Measurements from ENCODE around the gene OTOG. TPM values are rescaled to one million over a fixed set of nuclear protein-coding genes. Genes with fewer than 3 reads are reported as not detected.
A peak's percentile ranks its signal among the peaks of the same experiment; 100 is the strongest.

Gene OTOG
- total and polyA plus RNA-seq, 11 donors = not detected

DNA sequence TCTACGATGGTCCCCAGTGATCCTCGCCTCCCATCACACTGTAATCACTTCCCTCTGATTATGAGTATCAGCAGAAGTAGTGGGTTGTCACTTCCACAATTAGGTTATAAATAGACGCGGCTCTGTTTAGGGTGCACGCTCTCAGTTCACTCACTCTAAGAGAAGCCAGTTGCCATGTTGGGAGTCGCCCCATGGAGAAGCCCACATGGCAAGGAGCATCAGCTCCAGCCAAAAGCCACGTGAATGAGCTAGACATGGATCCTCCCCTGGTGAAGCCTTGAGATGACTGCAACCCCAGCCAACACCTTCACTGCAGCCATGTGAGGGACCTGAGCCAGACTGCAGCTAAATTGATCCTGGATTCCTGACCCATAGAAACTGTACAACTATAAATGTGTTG lies 145.9 kb downstream of the OTOG start:
- Histone ChIP-seq H3K4me1 (peaks cover 0 to 6% (median 0%) of the 10 kb centered on the region in 12 donors), H3K27me3 (peaks cover 8 to 49% (median 20%) of the 10 kb centered on the region in 9 donors), H3K36me3 (no peaks in the 10 kb centered on the region), H3K9me3 (no peaks in the 10 kb centered on the region), H3K27ac (no peak overlapping the region), H3K4me3 (no peak overlapping the region)
- 32 to 59% (median 42%) methylated on average over 7 of the region's 7 CpGs for WGBS, 4 donors
- intact Hi-C loops (cut with DNase I) = no loop called here
- DNase-seq = no peak
- TF ChIP-seq POLR2A (IDR thresholded peaks at IDR 0.05) = no peak
- TF ChIP-seq, protein P1, sequence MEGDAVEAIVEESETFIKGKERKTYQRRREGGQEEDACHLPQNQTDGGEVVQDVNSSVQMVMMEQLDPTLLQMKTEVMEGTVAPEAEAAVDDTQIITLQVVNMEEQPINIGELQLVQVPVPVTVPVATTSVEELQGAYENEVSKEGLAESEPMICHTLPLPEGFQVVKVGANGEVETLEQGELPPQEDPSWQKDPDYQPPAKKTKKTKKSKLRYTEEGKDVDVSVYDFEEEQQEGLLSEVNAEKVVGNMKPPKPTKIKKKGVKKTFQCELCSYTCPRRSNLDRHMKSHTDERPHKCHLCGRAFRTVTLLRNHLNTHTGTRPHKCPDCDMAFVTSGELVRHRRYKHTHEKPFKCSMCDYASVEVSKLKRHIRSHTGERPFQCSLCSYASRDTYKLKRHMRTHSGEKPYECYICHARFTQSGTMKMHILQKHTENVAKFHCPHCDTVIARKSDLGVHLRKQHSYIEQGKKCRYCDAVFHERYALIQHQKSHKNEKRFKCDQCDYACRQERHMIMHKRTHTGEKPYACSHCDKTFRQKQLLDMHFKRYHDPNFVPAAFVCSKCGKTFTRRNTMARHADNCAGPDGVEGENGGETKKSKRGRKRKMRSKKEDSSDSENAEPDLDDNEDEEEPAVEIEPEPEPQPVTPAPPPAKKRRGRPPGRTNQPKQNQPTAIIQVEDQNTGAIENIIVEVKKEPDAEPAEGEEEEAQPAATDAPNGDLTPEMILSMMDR (IDR thresholded peaks at IDR 0.05) = no peak
- peak in 1 of 4 donors; percentile 29 for ATAC-seq

DNA sequence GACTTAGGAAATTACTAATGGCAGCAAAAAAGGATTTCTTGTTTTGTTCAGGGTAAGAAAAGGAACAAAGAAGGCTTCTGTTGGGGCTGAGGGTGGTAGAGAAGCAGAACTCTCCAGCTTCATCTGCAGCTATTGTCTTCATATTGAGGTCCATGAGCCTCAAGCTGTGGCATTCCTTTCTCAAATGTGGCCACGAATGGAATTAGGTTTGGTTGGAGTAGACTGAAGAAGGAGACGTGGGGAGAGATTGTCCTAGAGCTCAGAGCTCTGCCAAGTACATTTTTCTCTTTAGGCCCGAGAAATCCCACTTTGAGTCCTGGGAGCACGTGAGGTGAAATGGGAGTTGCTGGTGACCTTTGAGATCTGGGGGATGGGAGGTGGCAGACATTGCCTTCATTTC lies 146.5 kb downstream of the OTOG start:
- Histone ChIP-seq H3K4me1 (peaks cover 0 to 6% (median 0%) of the 10 kb centered on the region in 12 donors), H3K36me3 (no peaks in the 10 kb centered on the region), H3K27me3 (peaks cover 8 to 47% (median 20%) of the 10 kb centered on the region in 9 donors), H3K4me3 (no peak overlapping the region), H3K9me3 (no peaks in the 10 kb centered on the region), H3K27ac (no peak overlapping the region)
- WGBS, 4 donors = 70 to 76% (median 72%) methylated on average over 4 of the region's 4 CpGs
- intact Hi-C loops (cut with DNase I) = no loop called here
- no peak for DNase-seq
- ATAC-seq = no peak
- TF ChIP-seq POLR2A (IDR thresholded peaks at IDR 0.05) = no peak
- TF ChIP-seq, protein P1 (IDR thresholded peaks at IDR 0.05) = no peak

DNA sequence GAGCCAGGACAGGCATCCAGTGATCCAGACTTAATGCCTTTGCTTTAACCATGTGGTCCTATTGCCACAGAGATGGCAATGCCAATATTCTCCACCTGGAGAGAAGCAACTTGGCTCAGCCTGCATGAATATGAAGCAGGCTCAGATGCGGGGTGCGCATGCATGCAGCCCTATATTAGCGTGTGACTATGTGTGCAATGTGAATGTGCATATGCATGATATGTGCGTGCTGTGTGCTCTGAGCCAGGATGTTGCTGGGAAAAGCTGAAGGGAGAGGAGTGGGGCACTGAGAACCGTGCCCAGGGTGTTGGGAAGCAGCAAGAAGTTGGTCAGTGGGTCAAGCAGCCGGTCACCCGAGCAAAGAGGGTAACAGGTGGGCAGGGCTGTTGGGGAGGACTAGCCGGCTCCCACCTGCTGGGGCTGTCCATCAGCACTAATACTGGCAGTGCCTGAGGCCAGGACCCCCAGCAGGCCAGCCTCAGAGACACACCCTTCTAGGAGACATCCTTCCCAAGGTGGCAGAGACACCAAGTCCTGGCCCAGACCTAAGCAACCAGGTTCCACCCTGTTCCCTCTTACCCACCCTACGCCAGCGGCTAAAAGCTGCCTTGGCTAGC lies 147.5 kb downstream of the OTOG start:
- TF ChIP-seq POLR2A (IDR thresholded peaks at IDR 0.05) = no peak
- TF ChIP-seq, protein P1 (IDR thresholded peaks at IDR 0.05) = no peak
- no peak for DNase-seq
- H3K4me1 ChIP-seq = peaks cover 0 to 6% (median 0%) of the 10 kb centered on the region in 12 donors
- no peak overlapping the region for H3K4me3 ChIP-seq
- no peaks in the 10 kb centered on the region for H3K9me3 ChIP-seq
- H3K27me3 ChIP-seq = peaks cover 8 to 41% (median 20%) of the 10 kb centered on the region in 9 donors
- intact Hi-C loops (cut with DNase I) = no loop called here
- 83 to 90% (median 89%) methylated on average over 8 to 10 of the region's 10 CpGs for WGBS, 4 donors
- H3K36me3 ChIP-seq = no peaks in the 10 kb centered on the region
- H3K27ac ChIP-seq = no peak overlapping the region
- ATAC-seq = no peak

DNA sequence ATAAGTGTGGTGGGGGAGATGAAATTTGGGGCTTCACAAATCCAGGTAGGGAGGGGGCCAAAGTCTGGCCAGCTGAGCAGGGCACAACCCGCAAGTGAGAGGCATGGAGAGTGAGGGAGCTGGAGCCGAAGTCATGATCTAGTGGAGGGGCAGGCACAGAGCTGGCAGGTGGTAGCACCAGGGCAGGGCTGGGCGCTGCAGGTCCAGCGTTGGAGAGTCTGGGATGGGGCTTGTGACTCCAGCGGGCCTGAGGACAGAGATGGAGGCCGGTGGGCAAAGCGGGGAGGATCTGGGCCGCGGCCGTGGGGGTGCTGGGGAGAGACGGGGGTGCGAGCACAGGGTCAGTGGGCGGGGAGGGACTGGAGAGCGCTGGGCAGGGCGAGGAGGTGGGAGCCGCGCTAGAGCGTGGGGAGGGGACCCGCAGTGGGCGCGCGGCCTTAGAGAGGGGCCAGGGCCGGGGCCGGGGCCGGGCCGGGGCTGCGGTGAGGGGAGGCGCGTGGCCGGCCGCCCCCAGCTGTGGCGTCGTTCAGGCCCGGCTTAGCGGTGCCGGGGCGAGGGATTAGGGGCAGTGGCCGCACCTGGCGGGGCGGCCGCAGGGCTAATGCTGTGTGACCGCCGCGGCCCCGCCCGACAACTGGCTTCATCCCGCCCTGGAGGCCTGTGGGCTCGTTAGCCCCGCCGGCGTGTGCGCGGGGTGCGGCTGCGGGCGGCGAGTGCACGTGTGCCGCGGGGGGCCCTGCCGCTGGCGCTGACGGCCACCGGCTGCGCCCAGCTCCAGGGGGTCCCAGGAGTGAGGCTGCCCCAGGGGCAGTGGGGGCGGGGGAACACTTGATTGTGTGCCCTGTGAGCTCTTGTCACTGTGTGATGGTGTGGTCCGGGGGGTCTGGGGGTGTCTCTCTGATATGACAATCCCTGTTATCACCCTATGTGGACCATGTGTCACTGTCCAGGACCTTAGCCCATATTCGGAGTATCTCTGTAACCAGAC lies 148.7 kb downstream of the OTOG start:
- ATAC-seq = no peak
- Histone ChIP-seq H3K27ac (no peak overlapping the region), H3K4me1 (peaks cover 0 to 6% (median 0%) of the 10 kb centered on the region in 12 donors), H3K4me3 (peak overlapping the region in 1 of 12 donors; percentile 16), H3K9me3 (no peaks in the 10 kb centered on the region), H3K27me3 (peaks cover 8 to 41% (median 20%) of the 10 kb centered on the region in 9 donors), H3K36me3 (no peaks in the 10 kb centered on the region)
- WGBS, 4 donors = 10 to 27% (median 14%) methylated on average over 25 to 68 of the region's 68 CpGs
- TF ChIP-seq POLR2A (IDR thresholded peaks at IDR 0.05) = no peak
- TF ChIP-seq, protein P1 (IDR thresholded peaks at IDR 0.05) = no peak
- intact Hi-C loops (cut with DNase I) = no loop called here
- no peak for DNase-seq
